Measurements from ENCODE around the gene MYNN. TPM values are rescaled to one million over a fixed set of nuclear protein-coding genes. Genes with fewer than 3 reads are reported as not detected.

Gene MYNN
- total RNA-seq, 4 donors from 2014 or later, result 19.4 to 25.0 (median 21.3) TPM

- Histone ChIP-seq H3K36me3 (peaks cover 15 to 26% of the 10 kb centered on the region in 2 donors), H3K9me3 (no peaks in the 10 kb centered on the region), H3K27ac (no peak overlapping the region), H3K4me1 (no peaks in the 10 kb centered on the region), H3K27me3 (no peaks in the 10 kb centered on the region), H3K4me3 (replicated peaks in 1 of 3) (no peak overlapping the region)
- TF ChIP-seq CTCF (IDR thresholded peaks at IDR 0.05), result no peak
- TF ChIP-seq POLR2A (IDR thresholded peaks at IDR 0.05), result no peak
- intact Hi-C loops (cut with DNase I), result no loop called here
- DNase-seq, result no peak
These were observed 17.0 kb downstream of the MYNN start for GRCh38 chr3:169790219-169790618.

GRCh38 chr3:169790687-169791429, 17.7 kb downstream of the MYNN start:
- H3K27ac ChIP-seq, result no peak overlapping the region
- no peak overlapping the region for H3K4me3 ChIP-seq (replicated peaks in 1 of 3)
- no peak for DNase-seq
- peaks cover 8 to 20% of the 10 kb centered on the region in 2 donors for H3K36me3 ChIP-seq
- no peaks in the 10 kb centered on the region for H3K9me3 ChIP-seq
- no peaks in the 10 kb centered on the region for H3K27me3 ChIP-seq
- TF ChIP-seq CTCF (IDR thresholded peaks at IDR 0.05) (no peak), POLR2A (IDR thresholded peaks at IDR 0.05) (no peak)
- no peaks in the 10 kb centered on the region for H3K4me1 ChIP-seq
- intact Hi-C loops (cut with DNase I), result no loop called here
- 94 to 95% methylated on average over 4 of the region's 4 CpGs for WGBS, 2 donors

DNA sequence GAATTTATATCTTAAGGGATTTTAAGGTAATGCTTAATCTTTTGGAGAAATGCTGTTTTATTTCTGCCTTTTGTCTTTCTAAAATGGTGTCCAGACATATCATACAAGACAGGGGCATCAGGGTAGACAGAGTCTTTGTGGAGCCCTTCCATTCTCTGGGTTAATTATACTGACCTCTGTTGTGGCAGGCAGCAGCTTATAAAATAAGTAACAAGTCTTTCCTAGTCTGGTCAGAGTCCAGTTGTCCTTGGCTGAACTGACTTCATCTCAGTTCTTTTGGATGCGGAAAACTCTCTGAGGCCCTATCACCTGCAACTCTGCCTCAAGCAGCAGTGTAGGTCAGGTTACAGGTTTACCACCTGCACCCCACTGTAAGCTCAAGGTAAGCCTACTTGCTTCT, 19.2 kb downstream of the MYNN start:
- intact Hi-C loops (cut with DNase I), result no loop called here
- H3K27me3 ChIP-seq, result no peaks in the 10 kb centered on the region
- no peaks in the 10 kb centered on the region for H3K4me1 ChIP-seq
- no peak overlapping the region for H3K4me3 ChIP-seq (replicated peaks in 1 of 3)
- no peak for TF ChIP-seq CTCF (IDR thresholded peaks at IDR 0.05)
- TF ChIP-seq POLR2A (IDR thresholded peaks at IDR 0.05), result no peak
- H3K36me3 ChIP-seq, result peaks cover 0 to 11% of the 10 kb centered on the region in 2 donors
- no peak overlapping the region for H3K27ac ChIP-seq
- no peak for DNase-seq
- WGBS, 2 donors, result 100% methylated on average over 1 of the region's 1 CpG
- H3K9me3 ChIP-seq, result no peaks in the 10 kb centered on the region

- Histone ChIP-seq H3K9me3 (no peaks in the 10 kb centered on the region), H3K4me3 (replicated peaks in 1 of 3) (no peak overlapping the region), H3K4me1 (no peaks in the 10 kb centered on the region), H3K36me3 (no peaks in the 10 kb centered on the region), H3K27ac (no peak overlapping the region), H3K27me3 (no peaks in the 10 kb centered on the region)
- intact Hi-C loops (cut with DNase I), result no loop called here
- TF ChIP-seq CTCF (IDR thresholded peaks at IDR 0.05), result no peak
- TF ChIP-seq POLR2A (IDR thresholded peaks at IDR 0.05), result no peak
- no peak for DNase-seq
- WGBS, 2 donors, result 90 to 95% methylated on average over 3 of the region's 3 CpGs
These were observed 31.5 kb downstream of the MYNN start for GRCh38 chr3:169804681-169805080.

- H3K9me3 ChIP-seq, result no peaks in the 10 kb centered on the region
- no peaks in the 10 kb centered on the region for H3K27me3 ChIP-seq
- no peak for DNase-seq
- TF ChIP-seq CTCF (IDR thresholded peaks at IDR 0.05) (no peak), POLR2A (IDR thresholded peaks at IDR 0.05) (no peak)
- WGBS, 2 donors, result 44 to 52% methylated on average over 2 of the region's 2 CpGs
- H3K4me3 ChIP-seq (replicated peaks in 1 of 3), result no peak overlapping the region
- no peak overlapping the region for H3K27ac ChIP-seq
- intact Hi-C loops (cut with DNase I), result no loop called here
- peaks cover 5 to 6% of the 10 kb centered on the region in 2 donors for H3K4me1 ChIP-seq
- H3K36me3 ChIP-seq, result no peaks in the 10 kb centered on the region
These were observed 36.1 kb downstream of the MYNN start for GRCh38 chr3:169809230-169809795.
